ENCODE measurements around the gene DXO.
"Not testable (repeated sequence)": the region's sequence is repeated elsewhere in the genome, so short reads cannot be mapped to it uniquely, and the experiment has no call there.

The DXO gene

GRCh38 chr6:31978831-31979230 is 6.9 kb upstream of the DXO start:
- Histone ChIP-seq H3K27me3 (no peaks in the 10 kb centered on the region), H3K36me3 (peaks cover 15% of the 10 kb centered on the region), H3K4me1 (ENCODE audit: control insufficient read depth in 1 of 2, insufficient read depth in 1 of 2, low read depth in 1 of 2, low read length in 1 of 2) (no peaks in the 10 kb centered on the region), H3K9me3 (no peaks in the 10 kb centered on the region), H3K4me3 (ENCODE audit: low read depth in 1 of 2, low read length in 1 of 2) (no peak overlapping the region), H3K27ac (no peak overlapping the region)
- no peak for TF ChIP-seq CTCF (IDR thresholded peaks at IDR 0.05)

GRCh38 chr6:31977816-31978431 is 6.0 kb upstream of the DXO start:
- Histone ChIP-seq H3K4me3 (ENCODE audit: low read depth in 1 of 2, low read length in 1 of 2) (no peak overlapping the region), H3K27me3 (no peaks in the 10 kb centered on the region), H3K9me3 (no peaks in the 10 kb centered on the region), H3K27ac (no peak overlapping the region), H3K36me3 (peaks cover 15% of the 10 kb centered on the region), H3K4me1 (ENCODE audit: control insufficient read depth in 1 of 2, insufficient read depth in 1 of 2, low read depth in 1 of 2, low read length in 1 of 2) (peaks cover 6 to 7% of the 10 kb centered on the region in 2 experiments)
- TF ChIP-seq CTCF (IDR thresholded peaks at IDR 0.05) = no peak

GRCh38 chr6:31976065-31976464 is 4.1 kb upstream of the DXO start:
- not testable (repeated sequence) for H3K27me3 ChIP-seq; H3K27ac ChIP-seq; H3K4me3 ChIP-seq (ENCODE audit: low read depth in 1 of 2, low read length in 1 of 2); H3K9me3 ChIP-seq
- Histone ChIP-seq H3K36me3 (peaks cover 15% of the 10 kb centered on the region), H3K4me1 (ENCODE audit: control insufficient read depth in 1 of 2, insufficient read depth in 1 of 2, low read depth in 1 of 2, low read length in 1 of 2) (peaks cover 16 to 23% of the 10 kb centered on the region in 2 experiments)

GRCh38 chr6:31972709-31973350 is 892 bp upstream of the DXO start:
- no peaks in the 10 kb centered on the region for H3K9me3 ChIP-seq
- H3K27me3 ChIP-seq = no peaks in the 10 kb centered on the region
- peak overlapping the region; percentile 100 for H3K27ac ChIP-seq
- no peak for TF ChIP-seq CTCF (IDR thresholded peaks at IDR 0.05)
- peaks cover 29% of the 10 kb centered on the region for H3K36me3 ChIP-seq
- peaks cover 19 to 29% of the 10 kb centered on the region in 2 experiments for H3K4me1 ChIP-seq (ENCODE audit: control insufficient read depth in 1 of 2, insufficient read depth in 1 of 2, low read depth in 1 of 2, low read length in 1 of 2)
- H3K4me3 ChIP-seq (ENCODE audit: low read depth in 1 of 2, low read length in 1 of 2) = peak overlapping the region; percentile 81 to 93

- Histone ChIP-seq H3K4me1 (ENCODE audit: control insufficient read depth in 1 of 2, insufficient read depth in 1 of 2, low read depth in 1 of 2, low read length in 1 of 2) (peaks cover 19 to 29% of the 10 kb centered on the region in 2 experiments), H3K27ac (peak overlapping the region; percentile 100), H3K4me3 (ENCODE audit: low read depth in 1 of 2, low read length in 1 of 2) (peak overlapping the region; percentile 81 to 93), H3K36me3 (peaks cover 43% of the 10 kb centered on the region), H3K27me3 (no peaks in the 10 kb centered on the region), H3K9me3 (no peaks in the 10 kb centered on the region)
- no peak for TF ChIP-seq CTCF (IDR thresholded peaks at IDR 0.05)
Measured at GRCh38 chr6:31971279-31971992, 502 bp downstream of the DXO start.

All from neutrophil (primary cell).